Uterus (tissue), 4 donors: Measurements from ENCODE around the gene TTPAL. TPM values are rescaled to one million over a fixed set of nuclear protein-coding genes. Genes with fewer than 3 reads are reported as not detected.

ENCODE experiments used
- DNase-seq, 2 donors: peaks; one replicate each; pipeline ENCODE4 v3.0.0-alpha.2; 2019 to 2020
- H3K27ac ChIP-seq, 2 donors: fragments of 200-600 bp; sonication (generic); 1 replicate in 1 of 2; 2 replicates in 1 of 2; pipeline ENCODE4 v1.5.1; 2016 to 2018
- H3K27me3 ChIP-seq, 2 donors: fragments of 200-600 bp; sonication (generic); one replicate each; pipeline ENCODE4 v1.5.1; 2018 to 2019; ENCODE audit warnings: control low read depth in 1 of 2
- H3K36me3 ChIP-seq, 2 donors: fragments of 200-600 bp; sonication (generic); one replicate each; pipeline ENCODE4 v1.5.1; 2019; ENCODE audit warnings: control low read depth in 1 of 2
- H3K4me1 ChIP-seq, 2 donors: fragments of 200-600 bp; sonication (generic); one replicate each; pipeline ENCODE4 v1.5.1; 2018 to 2019; ENCODE audit warnings: control low read depth in 1 of 2
- H3K4me3 ChIP-seq, 2 donors: fragments of 200-600 bp; sonication (generic); 1 replicate in 1 of 2; 2 replicates in 1 of 2; pipeline ENCODE4 v1.5.1; 2018 to 2019; ENCODE audit warnings: mild to moderate bottlenecking in 1 of 2
- H3K9me3 ChIP-seq, 2 donors: fragments of 200-600 bp; sonication (generic); one replicate each; pipeline ENCODE4 v1.5.1; 2019; ENCODE audit warnings: control low read depth in 1 of 2
- POLR2A ChIP-seq, 2 donors: fragments of 450-650 bp; IDR thresholded peaks; one replicate each; pipeline ENCODE4 v1.6.1; 2016; ENCODE audit warnings: antibody characterized with exemption in 2 of 2, mild to moderate bottlenecking in 1 of 2, moderate library complexity in 1 of 2
- intact Hi-C: fragments of 100-400 bp; cut with DNase I; formaldehyde crosslinking; loops from one replicate; pipeline ENCODE4 v1.15.1; 2023; ENCODE audit warnings: low total_unique reads
- total RNA-seq, 4 donors: library from RNA; depleted of rRNA in 3 of 4; stranded (reverse); fragments of >200 nt in 3 of 4; gene quantifications; one replicate each; pipeline versions ENCODE4 v1.1.0 to v1.2.4, GENCODE V29; 2014 to 2023
- TF ChIP-seq, protein P1 (sequence below), 4 experiments: fragments of 200-600 bp in 2 of 4; fragments of 450-650 bp in 2 of 4; sonication (generic) in 2 of 4; IDR thresholded peaks; one replicate each; pipeline ENCODE4 v1.5.1; 2016 to 2019; ENCODE audit warnings: antibody characterized with exemption in 4 of 4, mild to moderate bottlenecking in 2 of 4, moderate library complexity in 1 of 4
- donor health status: DM: yes; HTN: yes; CAD: no.

TTPAL gene
- total RNA-seq, 4 donors from 2014 or later: 4.9 to 18.2 (median 10.0) TPM

DNA sequence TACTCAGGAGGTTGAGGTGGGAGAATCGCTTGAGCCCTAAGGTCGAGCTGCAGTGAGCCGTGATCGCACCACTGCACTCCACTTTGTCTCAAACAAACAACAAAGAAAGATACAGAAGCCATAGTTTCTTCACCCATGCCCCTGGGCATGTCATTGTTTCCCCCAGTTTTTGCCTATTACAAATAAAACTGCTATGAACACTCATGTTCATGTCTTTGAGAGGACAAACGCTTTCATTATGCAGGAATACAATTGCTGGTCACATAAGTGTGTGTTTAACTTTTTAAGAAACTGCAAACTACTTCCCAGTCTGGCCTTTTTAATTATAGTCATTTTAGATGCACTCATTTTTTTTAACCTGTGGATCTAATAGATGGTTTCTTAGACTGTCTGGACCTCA lies 12.2 kb upstream of the TTPAL start:
- TF ChIP-seq, protein P1, sequence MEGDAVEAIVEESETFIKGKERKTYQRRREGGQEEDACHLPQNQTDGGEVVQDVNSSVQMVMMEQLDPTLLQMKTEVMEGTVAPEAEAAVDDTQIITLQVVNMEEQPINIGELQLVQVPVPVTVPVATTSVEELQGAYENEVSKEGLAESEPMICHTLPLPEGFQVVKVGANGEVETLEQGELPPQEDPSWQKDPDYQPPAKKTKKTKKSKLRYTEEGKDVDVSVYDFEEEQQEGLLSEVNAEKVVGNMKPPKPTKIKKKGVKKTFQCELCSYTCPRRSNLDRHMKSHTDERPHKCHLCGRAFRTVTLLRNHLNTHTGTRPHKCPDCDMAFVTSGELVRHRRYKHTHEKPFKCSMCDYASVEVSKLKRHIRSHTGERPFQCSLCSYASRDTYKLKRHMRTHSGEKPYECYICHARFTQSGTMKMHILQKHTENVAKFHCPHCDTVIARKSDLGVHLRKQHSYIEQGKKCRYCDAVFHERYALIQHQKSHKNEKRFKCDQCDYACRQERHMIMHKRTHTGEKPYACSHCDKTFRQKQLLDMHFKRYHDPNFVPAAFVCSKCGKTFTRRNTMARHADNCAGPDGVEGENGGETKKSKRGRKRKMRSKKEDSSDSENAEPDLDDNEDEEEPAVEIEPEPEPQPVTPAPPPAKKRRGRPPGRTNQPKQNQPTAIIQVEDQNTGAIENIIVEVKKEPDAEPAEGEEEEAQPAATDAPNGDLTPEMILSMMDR (IDR thresholded peaks at IDR 0.05): no peak
- no peak for TF ChIP-seq POLR2A (IDR thresholded peaks at IDR 0.05)
- Histone ChIP-seq H3K27ac (no peak overlapping the region), H3K27me3 (no peaks in the 10 kb centered on the region), H3K4me1 (no peaks in the 10 kb centered on the region), H3K4me3 (no peak overlapping the region), H3K36me3 (no peaks in the 10 kb centered on the region), H3K9me3 (no peaks in the 10 kb centered on the region)
- intact Hi-C loops: no loop called here
- no peak for DNase-seq

DNA sequence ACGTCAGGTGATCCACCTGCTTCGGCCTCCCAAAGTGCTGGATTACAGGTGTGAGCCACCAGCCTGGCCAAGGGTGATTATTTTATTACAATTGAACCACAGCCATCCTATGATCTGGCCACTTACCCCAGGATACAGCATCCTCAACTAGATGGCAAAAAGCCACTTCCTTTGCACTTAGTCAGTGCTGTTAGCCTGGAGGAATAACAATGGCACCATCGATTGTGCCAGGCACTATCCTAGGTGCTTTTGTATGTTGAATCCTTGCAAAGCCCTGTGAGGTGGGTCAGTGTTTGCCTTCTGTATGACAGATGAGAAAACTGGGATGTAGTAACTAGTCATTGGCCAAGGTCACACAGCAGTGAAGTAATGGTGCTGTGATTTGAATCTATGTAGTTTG lies 11.2 kb upstream of the TTPAL start:
- DNase-seq: no peak
- no peaks in the 10 kb centered on the region for H3K27me3 ChIP-seq
- no peaks in the 10 kb centered on the region for H3K36me3 ChIP-seq
- H3K4me3 ChIP-seq: no peak overlapping the region
- no peaks in the 10 kb centered on the region for H3K9me3 ChIP-seq
- no peaks in the 10 kb centered on the region for H3K4me1 ChIP-seq
- no peak for TF ChIP-seq POLR2A (IDR thresholded peaks at IDR 0.05)
- TF ChIP-seq, protein P1 (IDR thresholded peaks at IDR 0.05): no peak
- no peak overlapping the region for H3K27ac ChIP-seq
- intact Hi-C loops: no loop called here

DNA sequence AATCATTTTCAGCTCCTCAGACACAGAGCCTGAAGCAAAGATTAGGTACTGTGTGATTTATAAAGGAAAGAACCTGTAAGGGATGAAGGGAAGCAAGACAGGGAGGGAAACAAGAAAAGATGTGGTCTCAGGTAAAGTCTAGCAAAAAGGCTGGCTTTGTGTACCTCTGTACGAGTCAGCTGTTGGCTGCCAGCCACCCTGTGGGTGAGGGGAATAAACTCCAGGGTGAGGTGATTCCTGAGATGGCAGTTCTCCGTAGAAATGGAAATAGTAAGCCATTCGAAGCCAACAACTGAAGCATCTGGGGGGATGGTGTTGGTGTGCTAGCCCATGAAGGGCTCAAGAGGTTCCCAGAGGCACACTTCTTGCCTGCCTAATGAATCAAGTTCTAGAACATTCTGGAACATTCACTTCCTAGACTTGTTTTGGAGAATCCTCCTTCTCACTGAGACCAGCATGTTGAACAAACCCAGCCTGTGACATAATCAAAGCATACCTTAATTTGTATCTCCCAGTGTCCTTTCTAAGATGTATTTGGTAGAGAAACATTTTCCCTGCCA lies 10.6 kb upstream of the TTPAL start:
- Histone ChIP-seq H3K4me3 (no peak overlapping the region), H3K27ac (no peak overlapping the region), H3K4me1 (no peaks in the 10 kb centered on the region), H3K27me3 (no peaks in the 10 kb centered on the region), H3K9me3 (no peaks in the 10 kb centered on the region), H3K36me3 (no peaks in the 10 kb centered on the region)
- intact Hi-C loops: no loop called here
- TF ChIP-seq, protein P1 (IDR thresholded peaks at IDR 0.05): no peak
- TF ChIP-seq POLR2A (IDR thresholded peaks at IDR 0.05): no peak
- DNase-seq: no peak

DNA sequence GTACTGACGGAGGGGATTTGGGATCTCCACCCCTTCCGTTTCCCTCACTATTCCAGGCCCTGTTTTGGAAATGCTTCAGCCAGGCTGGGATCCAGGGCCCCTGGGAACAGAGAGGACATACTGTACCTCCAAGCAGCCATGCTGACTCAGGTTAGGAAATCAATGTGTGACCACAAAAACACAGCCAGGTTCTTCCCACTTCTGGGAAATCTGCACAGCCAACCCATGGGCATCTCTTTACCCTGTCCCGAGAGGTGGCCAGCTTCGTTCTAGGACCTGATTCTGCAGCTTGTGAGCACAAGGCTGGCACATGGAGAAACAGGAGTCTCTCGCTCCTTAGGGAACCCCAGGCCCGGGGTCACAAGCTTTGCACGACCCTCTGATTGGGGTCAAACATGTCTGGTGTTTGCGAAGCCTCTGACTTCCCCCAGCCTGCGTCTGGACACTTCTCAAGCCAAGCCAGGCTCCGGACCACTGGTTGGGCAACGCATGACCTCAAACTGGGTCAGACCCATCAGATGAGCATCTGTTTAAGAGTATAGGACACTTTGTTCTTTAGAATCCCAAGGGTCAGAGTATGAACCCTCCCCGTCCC lies 8.3 kb upstream of the TTPAL start:
- intact Hi-C loops: no loop called here
- TF ChIP-seq, protein P1 (IDR thresholded peaks at IDR 0.05): no peak
- no peak for TF ChIP-seq POLR2A (IDR thresholded peaks at IDR 0.05)
- no peaks in the 10 kb centered on the region for H3K4me1 ChIP-seq
- H3K9me3 ChIP-seq: no peaks in the 10 kb centered on the region
- H3K27ac ChIP-seq: no peak overlapping the region
- peak; percentile 55 to 60 for DNase-seq
- H3K27me3 ChIP-seq: no peaks in the 10 kb centered on the region
- H3K4me3 ChIP-seq: no peak overlapping the region
- H3K36me3 ChIP-seq: no peaks in the 10 kb centered on the region

DNA sequence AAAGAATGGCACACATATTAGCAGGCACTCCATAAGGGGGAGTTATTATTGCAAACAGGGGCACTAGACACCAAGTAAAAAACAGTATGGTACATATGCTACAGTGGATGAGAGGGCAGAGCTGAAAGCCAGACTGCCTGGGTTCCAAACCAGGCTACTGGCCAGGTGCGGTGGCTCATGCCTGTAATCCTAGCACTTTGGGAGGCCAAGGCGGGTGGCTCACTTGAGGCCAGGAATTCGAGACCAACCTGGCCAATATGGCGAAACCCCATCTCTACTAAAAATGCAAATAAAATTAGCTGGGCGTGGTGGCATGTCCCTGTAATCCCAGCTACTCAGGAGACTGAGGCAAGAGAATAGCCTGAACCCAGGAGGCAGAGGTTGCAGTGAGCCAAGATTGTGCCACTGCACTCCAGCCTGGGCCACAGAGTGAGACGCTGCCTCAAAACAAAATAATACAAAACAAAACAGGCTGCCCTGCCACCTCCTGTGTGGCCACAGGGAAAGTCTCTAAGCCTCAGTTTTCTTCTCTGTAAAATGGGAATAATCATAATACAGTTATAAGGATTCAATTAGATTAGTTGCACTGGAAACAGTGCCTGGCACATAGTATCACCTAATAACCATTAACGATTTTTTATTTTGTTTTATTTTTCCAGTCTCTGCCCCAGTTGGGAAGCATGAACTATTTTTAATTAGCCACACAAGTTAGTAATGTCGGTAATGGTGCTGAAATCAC lies 7.5 kb upstream of the TTPAL start:
- Histone ChIP-seq H3K36me3 (no peaks in the 10 kb centered on the region), H3K27ac (no peak overlapping the region), H3K27me3 (no peaks in the 10 kb centered on the region), H3K4me1 (no peaks in the 10 kb centered on the region), H3K9me3 (no peaks in the 10 kb centered on the region), H3K4me3 (no peak overlapping the region)
- intact Hi-C loops: no loop called here
- DNase-seq: no peak
- TF ChIP-seq, protein P1 (IDR thresholded peaks at IDR 0.05): no peak
- no peak for TF ChIP-seq POLR2A (IDR thresholded peaks at IDR 0.05)
